ENCODE results near the gene DTNB.

DNA sequence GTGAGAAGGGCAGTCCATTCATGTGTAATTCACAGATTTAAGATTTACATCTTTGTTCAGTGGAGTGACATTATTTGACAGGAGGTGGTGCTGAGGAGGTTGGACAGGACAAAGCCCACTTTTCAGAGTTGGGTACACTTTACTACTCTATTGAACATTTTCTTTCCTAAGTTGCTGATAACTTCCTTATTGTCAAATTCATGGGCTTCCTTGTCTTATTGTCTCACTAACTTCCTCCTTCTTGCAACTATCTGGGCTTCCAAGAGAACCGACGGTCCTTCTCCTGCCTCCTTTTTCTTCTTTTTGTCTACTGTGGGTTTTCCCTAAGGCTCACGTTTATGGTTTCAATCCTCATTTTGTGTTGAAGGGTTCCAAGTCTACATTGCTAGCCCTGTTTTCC is 263.9 kb downstream of the DTNB start:
- no peak for TF ChIP-seq POLR2AphosphoS5 (IDR thresholded peaks at IDR 0.05; ENCODE audit: low read depth, low read length)
- TF ChIP-seq, protein P1, sequence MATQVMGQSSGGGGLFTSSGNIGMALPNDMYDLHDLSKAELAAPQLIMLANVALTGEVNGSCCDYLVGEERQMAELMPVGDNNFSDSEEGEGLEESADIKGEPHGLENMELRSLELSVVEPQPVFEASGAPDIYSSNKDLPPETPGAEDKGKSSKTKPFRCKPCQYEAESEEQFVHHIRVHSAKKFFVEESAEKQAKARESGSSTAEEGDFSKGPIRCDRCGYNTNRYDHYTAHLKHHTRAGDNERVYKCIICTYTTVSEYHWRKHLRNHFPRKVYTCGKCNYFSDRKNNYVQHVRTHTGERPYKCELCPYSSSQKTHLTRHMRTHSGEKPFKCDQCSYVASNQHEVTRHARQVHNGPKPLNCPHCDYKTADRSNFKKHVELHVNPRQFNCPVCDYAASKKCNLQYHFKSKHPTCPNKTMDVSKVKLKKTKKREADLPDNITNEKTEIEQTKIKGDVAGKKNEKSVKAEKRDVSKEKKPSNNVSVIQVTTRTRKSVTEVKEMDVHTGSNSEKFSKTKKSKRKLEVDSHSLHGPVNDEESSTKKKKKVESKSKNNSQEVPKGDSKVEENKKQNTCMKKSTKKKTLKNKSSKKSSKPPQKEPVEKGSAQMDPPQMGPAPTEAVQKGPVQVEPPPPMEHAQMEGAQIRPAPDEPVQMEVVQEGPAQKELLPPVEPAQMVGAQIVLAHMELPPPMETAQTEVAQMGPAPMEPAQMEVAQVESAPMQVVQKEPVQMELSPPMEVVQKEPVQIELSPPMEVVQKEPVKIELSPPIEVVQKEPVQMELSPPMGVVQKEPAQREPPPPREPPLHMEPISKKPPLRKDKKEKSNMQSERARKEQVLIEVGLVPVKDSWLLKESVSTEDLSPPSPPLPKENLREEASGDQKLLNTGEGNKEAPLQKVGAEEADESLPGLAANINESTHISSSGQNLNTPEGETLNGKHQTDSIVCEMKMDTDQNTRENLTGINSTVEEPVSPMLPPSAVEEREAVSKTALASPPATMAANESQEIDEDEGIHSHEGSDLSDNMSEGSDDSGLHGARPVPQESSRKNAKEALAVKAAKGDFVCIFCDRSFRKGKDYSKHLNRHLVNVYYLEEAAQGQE (IDR thresholded peaks at IDR 0.05; ENCODE audit: insufficient read depth in 1 of 2, low read depth in 2 of 2, low read length in 2 of 2): no peak

All from PFSK-1 (cell line).